GM23338 (cell line): ENCODE results near the gene SOHLH2. TPM values are rescaled to one million over a fixed set of nuclear protein-coding genes. Genes with fewer than 3 reads are reported as not detected.

Experiments
- ATAC-seq: fragments of 200-7000 bp; cut with Tn5 transposase; 3 replicates; pipeline ENCODE4 v1.9.1; 2020
- DNase-seq: peaks from one replicate; pipeline ENCODE4 v3.0.0-alpha.2; 2015; ENCODE audit warnings: low spot score
- H2AFZ ChIP-seq: fragments of 200-600 bp; sonication (generic); 2 replicates; pipeline ENCODE4 v1.8.0; 2016; ENCODE audit warnings: antibody characterized with exemption, mild to moderate bottlenecking, moderate library complexity
- H3F3A ChIP-seq: fragments of 200-600 bp; sonication (generic); replicated peaks from 2 replicates; pipeline ENCODE4 v1.8.0; 2017; ENCODE audit warnings: antibody characterized with exemption, mixed run types, low read depth
- H3K27ac ChIP-seq: fragments of 200-600 bp; sonication (generic); 2 replicates; pipeline ENCODE4 v1.6.1; 2016; ENCODE audit warnings: low read depth
- H3K27me3 ChIP-seq: fragments of 200-600 bp; sonication (generic); 2 replicates; pipeline ENCODE4 v1.8.0; 2016; ENCODE audit warnings: mild to moderate bottlenecking, mixed run types, moderate library complexity; ENCODE audit not compliant: insufficient read depth
- H3K36me3 ChIP-seq: fragments of 200-600 bp; sonication (generic); 2 replicates; pipeline ENCODE4 v1.8.0; 2016; ENCODE audit warnings: mild to moderate bottlenecking; ENCODE audit not compliant: insufficient read depth
- H3K4me1 ChIP-seq: fragments of 200-600 bp; sonication (generic); 2 replicates; pipeline ENCODE4 v1.8.0; 2016; ENCODE audit warnings: mild to moderate bottlenecking, moderate library complexity; ENCODE audit not compliant: insufficient read depth
- H3K4me2 ChIP-seq: fragments of 200-600 bp; sonication (generic); 2 replicates; pipeline ENCODE4 v1.7.1; 2017; ENCODE audit warnings: mixed run types
- H3K4me3 ChIP-seq: fragments of 200-600 bp; sonication (generic); 2 replicates; pipeline ENCODE4 v1.6.1; 2016; ENCODE audit warnings: mixed run types
- H3K79me2 ChIP-seq: fragments of 200-600 bp; sonication (generic); replicated peaks from 2 replicates; pipeline ENCODE4 v1.8.0; 2017; ENCODE audit warnings: mild to moderate bottlenecking; ENCODE audit not compliant: insufficient read depth
- H3K9me2 ChIP-seq: fragments of 200-600 bp; sonication (generic); 2 replicates; pipeline ENCODE4 v1.8.0; 2017; ENCODE audit not compliant: insufficient read depth
- H4K20me1 ChIP-seq: fragments of 200-600 bp; sonication (generic); replicated peaks from 2 replicates; pipeline ENCODE4 v1.8.0; 2017; ENCODE audit warnings: mild to moderate bottlenecking; ENCODE audit not compliant: insufficient read depth
- H3K27ac Mint-ChIP-seq: 2 replicates; pipeline ENCODE4 v1.8.0; 2020; ENCODE audit warnings: inconsistent platforms, mild to moderate bottlenecking, moderate library complexity, mixed read lengths
- H3K27me3 Mint-ChIP-seq: 3 replicates; pipeline ENCODE4 v1.8.0; 2022; ENCODE audit warnings: low read depth, mild to moderate bottlenecking, moderate library complexity, mixed read lengths, inconsistent platforms; ENCODE audit not compliant: insufficient read depth, poor library complexity
- H3K36me3 Mint-ChIP-seq: 3 replicates; pipeline ENCODE4 v1.8.0; 2021; ENCODE audit warnings: low read depth, mild to moderate bottlenecking, inconsistent platforms, moderate library complexity, mixed read lengths
- H3K4me1 Mint-ChIP-seq: 3 replicates; pipeline ENCODE4 v1.8.0; 2020; ENCODE audit warnings: mild to moderate bottlenecking, inconsistent platforms, mixed read lengths
- H3K4me3 Mint-ChIP-seq: 3 replicates; pipeline ENCODE4 v1.8.0; 2021; ENCODE audit warnings: moderate library complexity, mild to moderate bottlenecking, inconsistent platforms, mixed read lengths
- H3K9me3 Mint-ChIP-seq: 3 replicates; pipeline ENCODE4 v1.8.0; 2020; ENCODE audit warnings: moderate library complexity, mild to moderate bottlenecking, inconsistent platforms, mixed read lengths
- CREB1 ChIP-seq: fragments of 250-450 bp; sonication (Bioruptor Pico); IDR thresholded peaks from 2 replicates; pipeline ENCODE4 v1.5.0; 2020; ENCODE audit warnings: low read depth, mild to moderate bottlenecking, moderate library complexity
- EZH2 ChIP-seq: fragments of 200-600 bp; sonication (generic); IDR thresholded peaks from one replicate; pipeline ENCODE4 v1.8.0; 2017; ENCODE audit warnings: antibody characterized with exemption, mild to moderate bottlenecking, low read depth; ENCODE audit not compliant: unreplicated experiment
- EZH2phosphoT487 ChIP-seq: fragments of 200-600 bp; sonication (generic); IDR thresholded peaks from one replicate; pipeline ENCODE4 v1.8.1; 2018; ENCODE audit warnings: antibody characterized with exemption; ENCODE audit not compliant: unreplicated experiment
- JUNB ChIP-seq: IDR thresholded peaks from one replicate; pipeline ENCODE4 v1.6.1; 2016; ENCODE audit warnings: antibody characterized with exemption; ENCODE audit not compliant: unreplicated experiment
- NANOG ChIP-seq: IDR thresholded peaks from 2 replicates; pipeline ENCODE4 v1.6.1; 2016; ENCODE audit warnings: antibody characterized with exemption, borderline replicate concordance
- POLR2AphosphoS5 ChIP-seq: IDR thresholded peaks from 2 replicates; pipeline ENCODE4 v1.6.1; 2016; ENCODE audit warnings: antibody characterized with exemption, low read depth
- REST ChIP-seq: IDR thresholded peaks from one replicate; pipeline ENCODE4 v1.6.1; 2018; ENCODE audit warnings: antibody characterized with exemption; ENCODE audit not compliant: unreplicated experiment
- STAT1 ChIP-seq: IDR thresholded peaks from one replicate; pipeline ENCODE4 v1.6.1; 2016; ENCODE audit warnings: antibody characterized with exemption; ENCODE audit not compliant: unreplicated experiment
- ZNF114 ChIP-seq: fragments of 250-450 bp; sonication (Bioruptor Pico); IDR thresholded peaks from 2 replicates; pipeline ENCODE4 v1.5.0; 2020; ENCODE audit warnings: mild to moderate bottlenecking, moderate library complexity
- ZNF331 ChIP-seq: fragments of 250-450 bp; sonication (Bioruptor Pico); IDR thresholded peaks from 2 replicates; pipeline ENCODE4 v1.5.0; 2020; ENCODE audit warnings: low read depth, mild to moderate bottlenecking, moderate library complexity
- ZNF462 ChIP-seq: fragments of 250-450 bp; sonication (Bioruptor Pico); IDR thresholded peaks from 2 replicates; pipeline ENCODE4 v1.5.0; 2020; ENCODE audit warnings: mild to moderate bottlenecking, moderate library complexity
- polyA plus RNA-seq: library from polyadenylated mRNA; unstranded; fragments of >200 nt; fragmentation: Nextera tagmentation; extraction: Ambion mirVana; gene quantifications from 2 replicates; pipeline ENCODE4 v1.2.1, GENCODE V29; 2016
- total RNA-seq: library from RNA; depleted of rRNA; stranded (reverse); fragments of >200 nt; shearing (Covaris generic); gene quantifications from 2 replicates; pipeline ENCODE4 v1.2.3, GENCODE V29; 2014
- TF ChIP-seq, protein P1 (sequence below): IDR thresholded peaks from 2 replicates; pipeline ENCODE4 v1.6.1; 2016; ENCODE audit warnings: antibody characterized with exemption
- TF ChIP-seq, protein P2 (sequence below), 2 experiments: fragments of 200-600 bp in 1 of 2; sonication (generic) in 1 of 2; conservative IDR thresholded peaks; 2 replicates each; pipeline versions ENCODE4 v1.5.1 to v1.6.1; 2016 to 2017; ENCODE audit warnings: antibody characterized with exemption in 2 of 2, low read depth in 2 of 2, mild to moderate bottlenecking in 2 of 2, moderate library complexity in 1 of 2

The SOHLH2 gene
- total and polyA plus RNA-seq, 2 experiments from 2014 or later = 1.8 to 2.8 TPM

- no peak overlapping the region for H3K4me2 ChIP-seq
- H3K79me2 ChIP-seq = no peaks in the 10 kb centered on the region
- H3F3A ChIP-seq = no peaks in the 10 kb centered on the region
- H3K27me3 ChIP-seq = no peaks in the 10 kb centered on the region
- ATAC-seq = no peak
- DNase-seq = no peak
- H3K9me3 Mint-ChIP-seq = peaks cover 4% of the 10 kb centered on the region; the same call in 1 of the 3 replicates
- H3K4me1 ChIP-seq = no peaks in the 10 kb centered on the region
- no peak overlapping the region for H3K4me3 ChIP-seq
- H3K36me3 ChIP-seq = peaks cover 4% of the 10 kb centered on the region; the same call in 1 of the 2 replicates
- H2AFZ ChIP-seq = no peak overlapping the region
- H3K27me3 Mint-ChIP-seq = no peaks in the 10 kb centered on the region
- no peak overlapping the region for H3K27ac ChIP-seq
- H3K9me2 ChIP-seq = no peaks in the 10 kb centered on the region
- TF ChIP-seq REST (no peak), JUNB (no peak), NANOG (no peak), CREB1 (CRISPR knock-in tag) (no peak), STAT1 (no peak), POLR2AphosphoS5 (no peak), ZNF331 (no peak), ZNF462 (no peak), ZNF114 (no peak), EZH2phosphoT487 (no peak), EZH2 (no peak)
- TF ChIP-seq, protein P1, sequence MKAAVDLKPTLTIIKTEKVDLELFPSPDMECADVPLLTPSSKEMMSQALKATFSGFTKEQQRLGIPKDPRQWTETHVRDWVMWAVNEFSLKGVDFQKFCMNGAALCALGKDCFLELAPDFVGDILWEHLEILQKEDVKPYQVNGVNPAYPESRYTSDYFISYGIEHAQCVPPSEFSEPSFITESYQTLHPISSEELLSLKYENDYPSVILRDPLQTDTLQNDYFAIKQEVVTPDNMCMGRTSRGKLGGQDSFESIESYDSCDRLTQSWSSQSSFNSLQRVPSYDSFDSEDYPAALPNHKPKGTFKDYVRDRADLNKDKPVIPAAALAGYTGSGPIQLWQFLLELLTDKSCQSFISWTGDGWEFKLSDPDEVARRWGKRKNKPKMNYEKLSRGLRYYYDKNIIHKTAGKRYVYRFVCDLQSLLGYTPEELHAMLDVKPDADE = no peak
- TF ChIP-seq, protein P2, sequence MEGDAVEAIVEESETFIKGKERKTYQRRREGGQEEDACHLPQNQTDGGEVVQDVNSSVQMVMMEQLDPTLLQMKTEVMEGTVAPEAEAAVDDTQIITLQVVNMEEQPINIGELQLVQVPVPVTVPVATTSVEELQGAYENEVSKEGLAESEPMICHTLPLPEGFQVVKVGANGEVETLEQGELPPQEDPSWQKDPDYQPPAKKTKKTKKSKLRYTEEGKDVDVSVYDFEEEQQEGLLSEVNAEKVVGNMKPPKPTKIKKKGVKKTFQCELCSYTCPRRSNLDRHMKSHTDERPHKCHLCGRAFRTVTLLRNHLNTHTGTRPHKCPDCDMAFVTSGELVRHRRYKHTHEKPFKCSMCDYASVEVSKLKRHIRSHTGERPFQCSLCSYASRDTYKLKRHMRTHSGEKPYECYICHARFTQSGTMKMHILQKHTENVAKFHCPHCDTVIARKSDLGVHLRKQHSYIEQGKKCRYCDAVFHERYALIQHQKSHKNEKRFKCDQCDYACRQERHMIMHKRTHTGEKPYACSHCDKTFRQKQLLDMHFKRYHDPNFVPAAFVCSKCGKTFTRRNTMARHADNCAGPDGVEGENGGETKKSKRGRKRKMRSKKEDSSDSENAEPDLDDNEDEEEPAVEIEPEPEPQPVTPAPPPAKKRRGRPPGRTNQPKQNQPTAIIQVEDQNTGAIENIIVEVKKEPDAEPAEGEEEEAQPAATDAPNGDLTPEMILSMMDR (conservative IDR thresholded peaks at IDR 0.05; ENCODE audit: low read depth in 2 of 2) = no peak
- H3K27ac Mint-ChIP-seq = no peak overlapping the region
- peaks cover 22% of the 10 kb centered on the region for H3K36me3 Mint-ChIP-seq
- H3K4me3 Mint-ChIP-seq = no peak overlapping the region
- H4K20me1 ChIP-seq = no peaks in the 10 kb centered on the region
- H3K4me1 Mint-ChIP-seq = no peaks in the 10 kb centered on the region
Observed at GRCh38 chr13:36231236-36231635, 16.9 kb upstream of the SOHLH2 start.
